Colonic mucosa (tissue), 4 donors: ENCODE measurements around the gene ACSF3. TPM values are rescaled to one million over a fixed set of nuclear protein-coding genes. Genes with fewer than 3 reads are reported as not detected.
"Not testable (repeated sequence)": the region's sequence is repeated elsewhere in the genome, so short reads cannot be mapped to it uniquely, and the experiment has no call there.

Experiments used
- DNase-seq: peaks from one replicate; pipeline ENCODE4 v3.0.0-alpha.2; 2020
- H3K27ac ChIP-seq: fragments of 200-600 bp; one replicate; pipeline ENCODE4 v1.8.0; 2021
- H3K27me3 ChIP-seq: fragments of 200-600 bp; one replicate; pipeline ENCODE4 v1.8.0; 2021
- H3K36me3 ChIP-seq: fragments of 200-600 bp; one replicate; pipeline ENCODE4 v1.8.0; 2021
- H3K4me1 ChIP-seq: fragments of 200-600 bp; one replicate; pipeline ENCODE4 v1.8.0; 2021; ENCODE audit warnings: mild to moderate bottlenecking
- H3K4me3 ChIP-seq: fragments of 200-600 bp; one replicate; pipeline ENCODE4 v1.8.0; 2021
- H3K9ac ChIP-seq, 2 donors: one replicate each; pipeline ENCODE4 v1.7.0; 2013; ENCODE audit warnings: control low read depth in 2 of 2, low read depth in 2 of 2, low read length in 2 of 2
- H3K9me3 ChIP-seq: fragments of 200-600 bp; one replicate; pipeline ENCODE4 v1.8.0; 2021
- CTCF ChIP-seq: fragments of 200-600 bp; IDR thresholded peaks from one replicate; pipeline ENCODE4 v1.8.0; 2022; ENCODE audit warnings: antibody characterized with exemption, mild to moderate bottlenecking
- intact Hi-C: fragments of 100-400 bp; cut with DNase I; formaldehyde crosslinking; loops from one replicate; pipeline ENCODE4 v1.14.1; 2022
- total RNA-seq, 2 donors: library from RNA; stranded (reverse); fragmentation: NEBNext Ultra II Directional in 1 of 2; extraction: Animal tissue kit (Norgen Biotek cat#: 25700) in 1 of 2; gene quantifications; one replicate each; pipeline ENCODE4 v1.2.1, GENCODE V29; 2021
- donor health status: healthy.
- donor health status: DM: no; HTN: no; CAD: no.
- donor health status: DM: no; HTN: no; CAD: no.

ACSF3 gene
- total RNA-seq, 2 donors from 2014 or later, result 60.2 TPM

GRCh38 chr16:89187032-89187769, 93.5 kb downstream of the ACSF3 start:
- no peaks in the 10 kb centered on the region for H3K36me3 ChIP-seq
- no peaks in the 10 kb centered on the region for H3K4me1 ChIP-seq
- intact Hi-C loops, result no loop called here
- no peak for TF ChIP-seq CTCF
- H3K27ac ChIP-seq, result no peak overlapping the region
- DNase-seq, result no peak
- H3K9ac ChIP-seq, result no peak overlapping the region
- peaks cover 6% of the 10 kb centered on the region for H3K27me3 ChIP-seq
- no peaks in the 10 kb centered on the region for H3K9me3 ChIP-seq
- H3K4me3 ChIP-seq, result no peak overlapping the region

GRCh38 chr16:89187770-89188392, 94.2 kb downstream of the ACSF3 start:
- no peak for DNase-seq
- Histone ChIP-seq H3K9me3 (no peaks in the 10 kb centered on the region), H3K27me3 (peaks cover 6% of the 10 kb centered on the region), H3K4me3 (no peak overlapping the region), H3K4me1 (no peaks in the 10 kb centered on the region), H3K36me3 (no peaks in the 10 kb centered on the region), H3K9ac (no peak overlapping the region), H3K27ac (no peak overlapping the region)
- intact Hi-C loops, result no loop called here
- no peak for TF ChIP-seq CTCF

GRCh38 chr16:89188471-89189357, 95.1 kb downstream of the ACSF3 start:
- H3K4me3 ChIP-seq, H3K27ac ChIP-seq, intact Hi-C loops, H3K9me3 ChIP-seq, H3K4me1 ChIP-seq, DNase-seq, H3K27me3 ChIP-seq, H3K9ac ChIP-seq, H3K36me3 ChIP-seq: not testable (repeated sequence)

- no peaks in the 10 kb centered on the region for H3K36me3 ChIP-seq
- peaks cover 6% of the 10 kb centered on the region for H3K27me3 ChIP-seq
- no peak overlapping the region for H3K27ac ChIP-seq
- no peak overlapping the region for H3K9ac ChIP-seq
- H3K9me3 ChIP-seq, result no peaks in the 10 kb centered on the region
- intact Hi-C loops, result no loop called here
- H3K4me3 ChIP-seq, result no peak overlapping the region
- TF ChIP-seq CTCF, result no peak
- no peak for DNase-seq
- no peaks in the 10 kb centered on the region for H3K4me1 ChIP-seq
These were observed 95.8 kb downstream of the ACSF3 start for GRCh38 chr16:89189358-89190025.

- no peak overlapping the region for H3K9ac ChIP-seq
- intact Hi-C loops, result no loop called here
- no peak overlapping the region for H3K27ac ChIP-seq
- no peak for TF ChIP-seq CTCF
- H3K4me1 ChIP-seq, result no peaks in the 10 kb centered on the region
- no peak for DNase-seq
- no peaks in the 10 kb centered on the region for H3K36me3 ChIP-seq
- no peaks in the 10 kb centered on the region for H3K9me3 ChIP-seq
- peaks cover 6% of the 10 kb centered on the region for H3K27me3 ChIP-seq
- no peak overlapping the region for H3K4me3 ChIP-seq
These were observed 96.7 kb downstream of the ACSF3 start for GRCh38 chr16:89190150-89190958.
